ENCODE data around the gene CDK2.
"Not testable (repeated sequence)": the region's sequence is repeated elsewhere in the genome, so short reads cannot be mapped to it uniquely, and the experiment has no call there.

DNA sequence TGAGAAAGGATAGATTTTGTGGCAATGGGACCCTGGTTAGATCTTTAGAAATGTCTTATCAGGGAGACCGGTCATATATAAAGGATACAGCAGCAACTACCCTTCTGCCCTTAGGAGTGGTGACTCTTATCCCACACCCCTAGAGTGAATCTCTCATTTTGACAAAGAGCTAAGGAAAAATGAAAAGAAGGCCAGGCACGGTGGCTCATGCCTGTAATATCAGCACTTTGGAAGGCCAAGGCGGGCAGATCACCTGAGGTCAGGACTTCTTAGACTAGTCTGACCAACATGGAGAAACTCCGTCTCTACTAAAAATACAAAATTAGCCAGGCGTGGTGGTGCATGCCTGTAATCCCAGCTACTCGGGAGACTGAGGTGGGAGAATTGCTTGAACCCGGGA lies 19.3 kb downstream of the CDK2 start:
- TF ChIP-seq, protein P1, sequence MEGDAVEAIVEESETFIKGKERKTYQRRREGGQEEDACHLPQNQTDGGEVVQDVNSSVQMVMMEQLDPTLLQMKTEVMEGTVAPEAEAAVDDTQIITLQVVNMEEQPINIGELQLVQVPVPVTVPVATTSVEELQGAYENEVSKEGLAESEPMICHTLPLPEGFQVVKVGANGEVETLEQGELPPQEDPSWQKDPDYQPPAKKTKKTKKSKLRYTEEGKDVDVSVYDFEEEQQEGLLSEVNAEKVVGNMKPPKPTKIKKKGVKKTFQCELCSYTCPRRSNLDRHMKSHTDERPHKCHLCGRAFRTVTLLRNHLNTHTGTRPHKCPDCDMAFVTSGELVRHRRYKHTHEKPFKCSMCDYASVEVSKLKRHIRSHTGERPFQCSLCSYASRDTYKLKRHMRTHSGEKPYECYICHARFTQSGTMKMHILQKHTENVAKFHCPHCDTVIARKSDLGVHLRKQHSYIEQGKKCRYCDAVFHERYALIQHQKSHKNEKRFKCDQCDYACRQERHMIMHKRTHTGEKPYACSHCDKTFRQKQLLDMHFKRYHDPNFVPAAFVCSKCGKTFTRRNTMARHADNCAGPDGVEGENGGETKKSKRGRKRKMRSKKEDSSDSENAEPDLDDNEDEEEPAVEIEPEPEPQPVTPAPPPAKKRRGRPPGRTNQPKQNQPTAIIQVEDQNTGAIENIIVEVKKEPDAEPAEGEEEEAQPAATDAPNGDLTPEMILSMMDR (IDR thresholded peaks at IDR 0.05; ENCODE audit: low read depth, low read length): not testable (repeated sequence)
- TF ChIP-seq EZH2phosphoT487 (IDR thresholded peaks at IDR 0.05; ENCODE audit: low read depth): not testable (repeated sequence)

All from OCI-LY3 (cell line).